A549 treated with DMSO at 1 μM for 4 hours (cell line): ENCODE measurements around the gene KRT72. TPM values are rescaled to one million over a fixed set of nuclear protein-coding genes. Genes with fewer than 3 reads are reported as not detected.

Experiments
- total RNA-seq: library from RNA; stranded (reverse); fragments of 200-300 nt; extraction: Qiagen RNA extraction; gene quantifications from 5 replicates; pipeline ENCODE4 v1.2.3, GENCODE V29; 2022; ENCODE audit warnings: low read depth

The KRT72 gene
- total RNA-seq, result not detected in 5 replicates

DNA sequence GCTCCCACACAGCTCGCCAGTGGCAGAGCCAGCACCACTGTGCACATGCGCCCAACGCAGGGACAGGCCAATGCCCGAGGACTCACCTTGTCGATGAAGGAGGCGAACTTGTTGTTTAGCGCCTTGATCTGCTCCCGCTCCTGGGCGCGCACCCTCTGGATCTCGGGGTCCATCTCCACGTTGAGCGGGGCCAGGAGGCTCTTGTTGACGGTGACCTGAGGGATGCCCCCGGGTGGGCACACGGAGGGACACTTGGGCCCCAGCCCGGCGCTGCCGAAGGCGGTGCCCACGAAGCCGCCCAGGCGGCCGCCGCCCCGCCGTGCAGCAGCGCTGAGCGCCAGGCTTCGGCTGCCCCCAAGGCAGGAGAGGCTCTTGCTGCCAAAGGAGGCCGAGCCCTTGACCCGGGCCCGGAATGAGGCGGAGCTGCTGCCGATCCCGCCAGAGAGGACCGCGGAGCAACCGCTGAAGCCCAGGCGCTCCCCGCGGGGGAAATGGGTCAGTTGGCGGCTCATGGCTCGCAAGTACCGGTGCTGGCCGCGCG is at the start of gene KRT72:
Gene KRT72 (minus strand): TSS at position 523 of the 541 bp plus-strand sequence. CDS start 11 bp downstream, at position 512.

DNA sequence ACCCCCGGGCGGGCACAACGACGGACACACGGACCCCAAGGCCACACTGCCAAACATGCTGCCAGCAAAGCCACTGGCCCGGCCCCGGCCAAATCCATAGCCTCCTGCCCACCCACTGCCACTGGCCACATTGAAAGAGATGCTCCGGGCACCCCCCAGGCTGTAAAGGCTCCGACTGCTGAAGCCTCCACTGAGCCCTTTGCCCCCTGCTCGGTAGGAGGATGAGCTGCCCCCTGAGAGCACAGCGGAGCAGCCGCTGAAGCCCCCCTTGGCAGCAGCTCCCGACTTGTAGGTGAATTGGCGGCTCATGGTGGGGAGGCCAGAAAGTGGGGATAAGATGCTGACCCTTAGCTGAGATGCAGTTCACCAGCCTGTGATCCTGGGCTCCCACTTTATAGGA is 17.0 kb upstream of the KRT72 start, which contains the start of gene KRT73:
Gene KRT73 (minus strand): TSS at position 344 of the 400 bp plus-strand sequence. CDS start 35 bp downstream, at position 309.

DNA sequence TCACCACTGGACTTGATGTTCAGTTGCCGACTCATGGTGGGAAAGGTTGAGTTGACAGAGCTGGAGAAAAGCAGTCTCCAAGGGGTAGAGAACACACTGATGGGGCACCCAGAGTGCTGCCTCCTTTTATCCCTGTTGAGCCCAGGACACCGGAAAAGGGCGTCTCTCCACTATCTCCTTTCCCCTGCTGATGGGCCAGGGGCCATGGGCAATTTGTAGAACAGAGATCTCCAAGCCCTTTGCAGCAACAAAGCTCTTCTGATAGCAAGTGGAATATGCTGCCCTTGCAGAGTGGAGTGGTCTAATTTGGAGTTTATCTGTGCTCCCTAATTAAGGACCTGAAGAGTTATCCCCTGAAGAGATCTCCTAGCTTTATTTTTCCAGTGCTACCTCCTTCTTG is 27.5 kb downstream of the KRT72 start, which contains the start of gene KRT74:
Gene KRT74 (minus strand): TSS at position 101 of the 400 bp plus-strand sequence. CDS start 66 bp downstream, at position 35.

DNA sequence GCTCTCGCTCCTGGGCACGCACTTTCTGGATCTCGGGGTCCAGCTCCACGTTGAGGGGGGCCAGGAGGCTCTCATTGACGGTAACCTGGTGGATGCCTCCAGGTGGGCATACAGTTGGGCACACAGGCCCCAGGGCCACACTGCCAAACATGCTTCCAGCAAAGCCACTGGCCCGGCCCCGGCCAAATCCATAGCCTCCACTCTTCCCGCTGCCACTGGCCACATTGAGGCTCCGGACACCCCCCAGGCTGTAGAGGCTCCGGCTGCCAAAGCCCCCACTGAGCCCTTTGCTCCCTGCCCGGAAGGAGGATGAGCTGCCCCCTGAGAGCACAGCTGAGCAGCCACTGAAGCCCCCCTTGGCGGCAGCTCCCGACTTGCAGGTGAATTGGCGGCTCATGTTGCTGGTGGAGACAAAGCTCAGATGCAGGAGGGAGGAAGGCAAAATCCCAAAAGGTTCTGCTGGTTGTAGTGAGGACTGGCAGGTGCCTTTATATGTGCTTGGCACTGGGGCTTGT is 48.5 kb downstream of the KRT72 start, which contains the start of gene KRT71:
Gene KRT71 (minus strand): TSS at position 465 of the 515 bp plus-strand sequence. CDS start 68 bp downstream, at position 397.

Other genes with a start within 250 kb of the KRT72 start
- not detected in 5 replicates for gene KRT85, start 234.0 kb downstream of the KRT72 start, total RNA-seq
- gene KRT84, start 215.8 kb downstream of the KRT72 start, total RNA-seq, result not detected in 5 replicates
- gene KRT82, start 195.1 kb downstream of the KRT72 start, total RNA-seq, result not detected in 5 replicates
- gene KRT75, start 167.1 kb downstream of the KRT72 start, total RNA-seq, result 0.12 to 0.26 TPM (median 0.18 TPM) in 5 replicates
- 0.08 TPM in 1 of 5 replicates, not detected in the others for gene KRT6B, start 149.3 kb downstream of the KRT72 start, total RNA-seq
- not detected in 5 replicates for gene KRT6C, start 127.7 kb downstream of the KRT72 start, total RNA-seq
- gene KRT6A, start 108.2 kb downstream of the KRT72 start, total RNA-seq, result 0.18 to 0.52 TPM (median 0.24 TPM) in 5 replicates
- gene KRT5, start 81.1 kb downstream of the KRT72 start, total RNA-seq, result 0.11 to 0.47 TPM (median 0.18 TPM) in 5 replicates
- not detected in 5 replicates for gene KRT71, start 48.3 kb downstream of the KRT72 start, total RNA-seq
- gene KRT74, start 27.6 kb downstream of the KRT72 start, total RNA-seq, result not detected in 5 replicates
- gene KRT73, start 17.1 kb upstream of the KRT72 start, total RNA-seq, result not detected in 5 replicates
- 0.04 TPM in 1 of 5 replicates, not detected in the others for gene KRT2, start 50.7 kb upstream of the KRT72 start, total RNA-seq
- gene KRT1, start 78.9 kb upstream of the KRT72 start, total RNA-seq, result not detected in 5 replicates
- not detected in 5 replicates for gene KRT77, start 102.1 kb upstream of the KRT72 start, total RNA-seq
- not detected in 5 replicates for gene KRT76, start 175.9 kb upstream of the KRT72 start, total RNA-seq
- 0.05 to 0.07 TPM (median 0.05 TPM) in 3 of 5 replicates, not detected in the others for gene KRT3, start 194.7 kb upstream of the KRT72 start, total RNA-seq
- gene KRT4, start 212.7 kb upstream of the KRT72 start, total RNA-seq, result 2.7 to 4.0 TPM (median 3.3 TPM) in 5 replicates
- 0.08 to 0.20 TPM (median 0.10 TPM) in 3 of 5 replicates, not detected in the others for gene KRT79, start 232.8 kb upstream of the KRT72 start, total RNA-seq
- 0.07 to 0.19 TPM (median 0.16 TPM) in 3 of 5 replicates, not detected in the others for gene KRT78, start 247.5 kb upstream of the KRT72 start, total RNA-seq